Left cardiac atrium (tissue), 4 donors: ENCODE measurements around the gene RER1. TPM values are rescaled to one million over a fixed set of nuclear protein-coding genes. Genes with fewer than 3 reads are reported as not detected.

ENCODE experiments used
- ATAC-seq, 2 donors: fragments of 200-7000 bp; cut with Tn5 transposase; one replicate each; pipeline ENCODE4 v1.9.1; 2020; ENCODE audit warnings: mild to moderate bottlenecking in 2 of 2, moderate library complexity in 2 of 2
- DNase-seq: peaks from one replicate; pipeline ENCODE4 v3.0.0-alpha.2; 2020
- intact Hi-C, 2 donors: fragments of 100-400 bp; cut with DNase I; formaldehyde crosslinking; loops; one replicate each; pipeline versions ENCODE4 v1.14.1 to v1.15.1; 2022 to 2023
- total RNA-seq, 2 donors: library from RNA; stranded (reverse); fragmentation: NEBNext Ultra II Directional; extraction: Animal tissue kit (Norgen Biotek cat#: 25700); gene quantifications; one replicate each; pipeline ENCODE4 v1.2.1, GENCODE V29; 2021
- donor health status: DM: no; HTN: yes; CAD: no.
- donor health status: DM: no; HTN: yes; CAD: no; lungs with severe emphysema.
- donor health status: DM: yes; HTN: yes; CAD: no.
- donor health status: Dilated cardiomyopathy.

Gene RER1
- total RNA-seq, 2 donors from 2014 or later, result 96.2 to 105 TPM

DNA sequence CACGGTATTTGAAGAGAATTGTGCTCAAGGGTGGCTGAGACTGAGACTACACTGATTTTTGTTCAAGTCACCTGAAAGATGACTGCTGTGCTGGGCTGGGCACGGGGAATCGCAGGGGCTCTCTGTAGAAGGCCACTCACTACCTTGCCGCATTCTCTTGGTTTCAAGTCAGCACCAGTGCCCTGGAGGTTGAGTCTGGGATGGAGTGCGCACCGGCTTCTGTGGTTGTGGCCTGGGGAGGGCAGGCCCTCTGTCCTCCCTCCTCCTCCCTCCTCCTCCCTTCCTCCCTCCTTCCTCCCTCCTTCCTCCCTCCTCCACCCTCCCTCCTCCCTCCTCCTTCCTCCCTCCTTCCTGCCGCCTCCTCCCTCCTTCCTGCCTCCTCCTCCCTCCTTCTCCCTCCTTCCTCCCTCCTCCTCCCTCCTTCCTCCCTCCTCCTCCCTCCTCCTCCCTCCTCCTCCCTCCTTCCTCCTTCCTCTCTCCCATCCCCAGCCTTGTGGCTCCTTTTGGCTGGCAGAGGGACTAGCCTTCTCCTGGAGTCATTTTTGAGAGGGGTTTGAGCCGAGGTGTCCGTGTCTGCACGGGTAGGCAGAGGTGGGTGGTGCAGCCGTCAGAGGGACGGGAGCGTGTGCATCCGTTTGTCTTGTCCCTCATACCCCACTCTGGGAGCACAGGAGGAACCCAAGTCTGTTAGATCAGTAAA lies 9.5 kb downstream of the RER1 start:
- no peak for ATAC-seq

DNA sequence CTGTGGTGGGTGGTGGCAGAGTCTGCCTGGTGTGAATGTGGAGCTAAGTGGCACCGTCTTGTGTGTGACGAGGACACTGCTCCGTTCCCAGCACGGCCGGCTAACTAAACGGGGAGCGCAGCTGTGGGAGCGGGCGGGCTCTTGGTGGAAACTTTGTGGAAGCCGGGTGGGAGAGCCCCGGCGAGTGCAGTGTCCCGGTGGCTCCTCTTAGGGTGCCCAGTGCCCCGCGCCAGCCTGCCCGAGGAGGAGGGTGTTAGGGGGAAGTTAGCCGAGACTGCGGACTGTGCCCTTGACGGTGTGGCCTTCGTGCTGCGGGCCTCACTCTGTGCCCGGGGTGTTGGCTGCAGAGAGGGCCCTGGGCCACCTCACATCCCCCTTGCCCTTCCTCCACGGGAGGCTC lies 10.8 kb downstream of the RER1 start:
- DNase-seq (no peak), ATAC-seq (no peak)
- intact Hi-C loops, result no loop called here

More for the DNA sequence above, 9.5 kb downstream of the RER1 start:
- DNase-seq, result no peak
- intact Hi-C loops, result no loop called here

DNA sequence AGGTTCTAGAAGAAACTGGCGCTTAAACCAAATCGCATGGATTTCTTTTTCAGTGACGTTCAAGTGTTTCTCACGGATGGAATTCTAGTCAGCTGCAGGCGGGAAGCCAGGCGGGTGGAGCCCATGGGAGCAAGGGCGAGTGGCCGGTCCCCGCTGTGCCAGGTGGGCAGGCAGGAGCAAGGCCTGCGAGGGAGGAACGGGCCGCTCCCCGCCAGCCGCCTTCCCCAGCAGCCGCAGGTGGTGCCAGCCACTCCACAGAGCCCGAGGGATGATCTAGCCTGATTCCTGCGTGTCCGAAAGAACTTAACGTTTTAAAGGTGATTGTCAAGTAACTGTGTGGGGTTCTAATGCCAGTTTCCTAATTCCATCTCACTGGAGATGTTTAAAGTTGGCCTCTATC lies 11.6 kb downstream of the RER1 start:
- DNase-seq (no peak), ATAC-seq (no peak)
- intact Hi-C loops, result no loop called here

DNA sequence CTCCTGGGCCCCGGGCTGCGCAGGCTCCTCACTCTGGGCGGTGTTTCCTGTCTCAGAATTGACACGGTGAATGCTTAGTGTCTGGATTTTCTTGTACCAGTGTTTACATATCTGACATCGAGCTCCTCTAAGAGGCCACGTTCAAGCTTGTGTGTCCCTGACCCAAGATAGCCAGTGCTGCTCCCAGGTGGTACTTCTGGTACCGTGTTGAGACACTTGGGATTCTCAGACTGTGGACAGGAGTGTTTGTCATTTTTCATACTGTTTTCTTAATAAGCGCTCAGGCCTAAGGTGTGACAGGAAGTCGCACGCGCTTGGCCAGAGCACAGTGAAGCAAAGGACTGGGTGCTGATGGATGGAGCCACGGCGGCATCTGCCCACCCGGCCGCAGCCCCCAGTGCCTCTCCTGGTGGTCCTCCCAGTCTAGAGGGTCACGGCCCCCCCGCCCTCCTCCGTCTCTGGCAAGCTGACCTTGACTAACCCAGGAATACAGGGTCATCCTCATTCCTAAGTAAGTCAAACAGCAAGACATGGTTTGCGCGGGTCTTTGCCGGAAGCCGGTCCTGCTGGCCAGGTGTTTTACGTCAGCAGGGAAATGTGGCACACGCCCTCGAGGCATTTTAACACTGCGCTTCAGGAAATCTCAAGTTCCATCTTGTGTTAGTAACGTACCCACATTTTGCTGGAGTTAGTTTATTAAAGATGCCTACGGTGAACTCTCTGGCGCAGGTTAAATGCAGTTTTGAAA lies 12.7 kb downstream of the RER1 start:
- no peak for DNase-seq
- ATAC-seq, result no peak
- intact Hi-C loops, result no loop called here

DNA sequence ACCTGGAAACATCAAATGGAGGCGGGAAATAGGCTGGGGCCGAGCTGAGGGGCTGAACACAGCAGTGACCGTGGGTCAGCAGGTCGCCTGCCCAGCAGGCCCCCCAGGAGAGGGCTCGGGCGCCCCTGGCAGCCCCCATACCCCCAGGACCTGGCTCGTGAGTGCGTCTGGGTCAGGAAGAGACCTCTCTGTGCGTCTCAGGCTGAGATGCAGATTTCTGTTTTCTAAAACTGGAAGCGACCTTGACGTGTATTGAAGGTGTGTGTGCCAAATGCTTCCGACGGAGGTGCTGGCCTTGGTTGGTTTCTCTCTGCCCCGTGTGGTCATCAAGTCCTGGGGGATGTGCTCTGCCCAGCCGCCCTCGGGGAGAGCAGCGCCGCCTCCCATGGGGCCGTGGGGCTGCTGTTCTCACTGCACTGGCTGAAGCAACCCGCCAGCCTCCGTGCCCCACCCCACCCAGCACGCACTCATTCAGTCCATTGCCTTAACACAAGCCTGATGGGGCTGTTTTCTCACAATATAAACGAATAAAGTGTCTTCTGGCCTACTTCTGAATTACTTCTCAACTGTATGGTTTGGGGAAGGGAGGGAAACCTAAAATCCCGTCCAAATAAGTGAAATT lies 13.4 kb downstream of the RER1 start:
- DNase-seq (no peak), ATAC-seq (no peak)
- intact Hi-C loops, result no loop called here

DNA sequence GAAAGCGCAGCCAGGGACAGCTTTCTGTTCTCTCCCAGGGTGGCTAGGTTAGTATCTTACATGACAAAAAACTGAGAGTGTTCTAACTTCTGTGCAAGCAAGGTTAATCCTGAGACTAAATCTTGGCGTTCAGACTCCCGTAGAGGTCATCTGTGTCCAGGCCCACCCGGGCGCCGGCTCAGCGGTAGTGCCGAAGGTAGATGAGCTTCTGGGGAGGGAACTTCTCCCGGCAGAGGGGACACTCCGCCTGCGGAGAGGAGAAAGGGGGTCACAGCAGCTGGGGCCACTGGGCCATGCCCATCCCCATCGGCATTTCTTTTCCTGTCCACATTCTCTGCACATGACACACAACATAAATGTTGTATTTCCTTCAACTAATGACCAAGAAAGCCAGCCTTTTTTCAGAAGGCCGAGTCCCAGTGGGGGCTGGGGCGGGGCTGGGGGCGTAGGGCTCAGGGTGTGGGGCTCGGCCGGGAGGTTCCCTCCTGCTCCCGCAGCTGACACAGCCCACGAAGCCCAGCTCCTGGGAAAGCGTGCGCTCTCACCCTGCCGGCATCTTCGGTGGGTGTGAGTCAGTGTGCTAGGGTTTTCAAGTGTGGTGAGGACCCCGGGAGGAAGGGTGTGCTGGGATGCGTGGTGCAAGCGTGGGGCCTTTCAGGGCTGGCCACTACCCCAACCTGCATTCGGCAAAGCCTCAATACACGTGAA lies 14.1 kb downstream of the RER1 start:
- ATAC-seq (no peak), DNase-seq (no peak)
- intact Hi-C loops, result no loop called here

DNA sequence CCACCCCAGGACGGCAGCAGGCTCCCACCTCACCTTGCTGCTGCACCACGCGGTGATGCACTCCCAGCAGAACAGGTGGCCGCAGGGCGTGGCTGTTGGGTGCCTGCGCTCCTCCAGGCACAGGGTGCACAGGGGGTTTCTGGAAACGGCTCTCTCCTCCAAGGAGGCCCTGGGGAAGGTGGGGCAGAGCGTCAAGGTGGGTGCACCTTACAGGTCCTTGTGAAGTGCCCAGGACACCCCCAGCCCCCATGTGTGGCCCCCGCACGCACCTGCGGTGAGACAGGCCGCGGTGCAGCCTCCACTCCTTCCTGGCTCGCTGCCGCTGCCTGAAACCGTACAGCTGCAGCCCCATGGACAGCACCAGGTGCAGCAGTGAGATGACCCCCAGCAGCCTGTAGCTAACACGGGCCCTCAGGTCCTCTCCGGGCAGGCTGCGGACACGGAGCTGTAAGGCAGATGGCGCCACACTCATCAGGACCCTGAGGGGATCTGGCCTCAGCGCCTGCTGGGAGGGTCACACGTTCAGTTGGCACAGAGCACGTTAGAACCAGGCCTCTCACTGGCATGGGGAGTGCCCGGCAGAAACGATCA lies 14.9 kb downstream of the RER1 start:
- DNase-seq (no peak), ATAC-seq (peak in 1 of 2 donors; percentile 6)
- intact Hi-C loops, result no loop called here

DNA sequence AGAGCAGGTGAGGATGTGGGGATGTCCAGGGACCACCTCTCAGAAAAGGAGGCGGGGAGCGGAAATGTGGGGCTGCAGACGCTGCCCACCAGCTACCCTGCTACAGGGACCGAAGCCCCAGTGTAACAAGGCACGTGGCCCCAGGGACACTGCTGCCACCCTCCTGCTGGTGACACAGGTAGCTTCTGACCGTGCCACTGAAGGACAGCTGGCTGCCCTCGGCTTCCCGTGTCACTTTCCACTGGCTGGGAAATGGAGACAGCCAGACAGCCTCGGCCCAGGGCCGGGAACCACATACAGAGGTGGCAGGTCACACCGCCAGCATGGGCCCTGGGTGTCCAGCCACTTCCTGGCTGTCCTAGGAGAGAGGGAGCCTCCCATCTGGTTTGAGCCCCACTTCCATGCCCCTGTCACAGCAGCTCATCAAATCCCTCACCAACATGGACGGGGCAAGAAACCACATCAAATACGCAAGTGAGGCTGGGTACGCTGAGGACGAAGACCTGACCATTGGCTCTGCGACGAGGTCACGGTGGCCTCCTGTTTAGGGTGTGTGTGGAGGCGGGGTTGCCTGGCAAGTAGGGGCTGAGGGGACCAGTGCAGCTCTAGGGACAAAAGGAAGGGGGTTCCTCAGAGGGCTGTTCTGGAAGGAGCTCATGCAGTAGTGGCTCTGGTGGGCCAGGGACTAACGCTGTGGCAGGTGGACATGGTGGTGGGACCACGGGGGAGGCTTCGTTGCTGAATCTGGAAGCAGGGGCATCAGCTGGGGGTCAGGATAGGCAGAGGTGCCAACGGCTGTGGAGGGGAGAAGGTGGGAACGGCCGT lies 15.7 kb downstream of the RER1 start:
- DNase-seq, result no peak
- no peak for ATAC-seq
- intact Hi-C loops, result no loop called here

DNA sequence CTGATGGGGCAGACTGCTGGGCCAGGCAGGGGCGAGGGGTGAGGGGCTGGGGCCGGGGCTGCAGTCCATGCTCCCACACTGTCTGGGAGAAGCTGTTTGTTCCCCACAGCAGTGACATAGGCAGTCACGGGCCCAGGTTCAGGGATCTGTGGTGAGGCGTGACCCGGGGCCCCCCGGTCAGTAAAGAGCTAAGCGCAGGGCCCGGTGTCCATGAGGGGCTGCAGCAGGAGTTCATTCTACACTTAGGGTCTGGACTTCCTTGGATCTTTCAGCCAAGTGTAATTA lies 16.3 kb downstream of the RER1 start:
- ATAC-seq, result no peak

DNA sequence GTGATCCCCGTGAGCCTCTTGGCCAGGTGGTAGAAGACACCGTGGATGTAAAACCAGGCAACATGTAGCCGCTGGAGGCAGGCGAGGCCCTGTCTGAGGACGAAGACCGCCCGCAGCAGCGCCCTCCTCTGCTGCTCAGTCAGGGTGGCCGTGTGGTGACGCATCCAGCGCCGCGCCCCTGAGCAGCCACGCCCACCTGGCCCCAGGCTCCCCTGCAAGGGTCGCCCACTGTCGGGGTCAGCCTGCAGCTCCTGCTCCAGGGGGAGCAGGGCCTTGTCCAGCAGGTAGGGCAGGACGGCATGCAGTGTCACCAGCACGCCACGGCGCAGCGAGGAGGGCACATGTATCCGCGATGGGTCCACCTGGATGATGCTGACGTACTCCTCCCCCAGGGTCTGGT lies 16.8 kb downstream of the RER1 start:
- intact Hi-C loops, result no loop called here
- no peak for ATAC-seq
- DNase-seq, result no peak

More for the DNA sequence above, 16.3 kb downstream of the RER1 start:
- no peak for DNase-seq
- intact Hi-C loops, result no loop called here

DNA sequence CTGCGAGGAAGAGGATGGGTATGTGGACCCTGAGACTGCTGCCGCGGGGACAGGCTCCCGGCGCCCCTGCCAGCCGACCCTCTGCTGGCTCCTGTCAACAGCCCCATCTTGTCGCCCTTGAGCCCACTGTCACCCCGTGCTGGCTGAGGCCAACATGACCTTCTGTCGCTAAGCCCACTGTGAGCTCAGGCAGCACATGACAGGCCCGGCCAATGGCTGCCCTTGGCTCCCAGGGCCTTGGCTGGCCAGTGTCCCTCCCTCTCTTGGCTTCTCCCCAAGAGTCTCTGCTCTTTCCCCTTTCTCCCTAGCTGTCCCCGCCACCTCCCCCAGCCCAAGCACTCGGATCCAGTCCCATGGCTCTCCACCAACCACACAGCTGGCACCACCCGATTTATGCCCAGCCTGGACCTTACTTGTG lies 17.2 kb downstream of the RER1 start:
- intact Hi-C loops, result no loop called here
- DNase-seq (no peak), ATAC-seq (no peak)

DNA sequence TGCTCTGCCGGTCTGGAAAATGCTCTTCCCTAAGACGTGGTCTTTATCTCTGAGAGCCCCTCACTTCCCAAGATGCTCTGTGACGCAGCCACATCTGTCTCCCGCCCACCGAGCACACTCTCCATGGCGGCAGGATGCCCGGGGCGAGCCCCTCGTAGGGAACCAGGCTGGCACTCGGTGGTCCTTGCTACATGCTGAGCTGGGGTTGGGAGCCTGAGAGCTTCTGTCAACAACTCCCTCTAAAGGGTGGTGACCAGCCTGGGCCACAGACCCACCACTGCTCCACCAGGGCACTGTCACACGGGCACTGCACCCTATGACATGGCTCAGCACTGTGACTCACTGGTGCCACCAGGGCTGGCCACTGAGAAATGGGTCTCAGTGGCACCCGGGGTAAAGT lies 18.1 kb downstream of the RER1 start:
- no peak for ATAC-seq
- intact Hi-C loops, result loop anchor here in 1 of 2 donors (5.0 to 10.0 kb wide), 2 partner anchors 235 to 1013 kb away; no protein-coding TSS in a partner anchor
- DNase-seq, result no peak

DNA sequence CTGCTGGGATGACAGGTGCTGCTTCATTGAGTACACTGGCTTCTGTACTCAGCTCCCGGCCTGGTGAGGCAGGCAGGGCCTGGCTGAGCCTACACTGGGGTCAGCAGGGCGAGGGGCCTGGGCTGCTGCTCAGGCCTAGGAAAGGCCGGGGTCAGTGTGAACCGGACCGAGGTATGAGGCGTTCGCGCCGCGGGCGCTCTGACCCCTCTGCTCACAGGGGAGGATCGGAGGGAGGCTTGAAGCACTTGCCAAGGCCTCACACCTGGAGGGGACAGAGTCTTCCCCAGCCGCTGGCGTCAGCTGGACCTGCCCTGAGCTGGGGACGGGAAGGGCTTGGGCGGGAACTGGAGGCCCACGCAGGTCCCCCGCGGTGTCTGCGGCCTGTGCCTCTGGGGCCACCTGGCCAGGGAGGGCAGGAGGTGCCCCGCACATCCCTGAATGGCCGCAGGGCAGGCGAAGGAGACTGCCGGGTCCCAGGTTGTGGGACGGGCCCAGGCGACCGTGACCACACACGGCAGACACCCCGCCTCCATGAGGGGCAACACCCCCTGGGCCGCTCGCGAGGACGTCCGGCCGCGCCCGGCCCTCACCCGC lies 20.3 kb downstream of the RER1 start:
- no peak for DNase-seq
- ATAC-seq, result peak; percentile 20 to 26
- intact Hi-C loops, result loop anchor here in 1 of 2 donors (5.0 to 10.0 kb wide), 2 partner anchors 233 to 1010 kb away; no protein-coding TSS in a partner anchor

DNA sequence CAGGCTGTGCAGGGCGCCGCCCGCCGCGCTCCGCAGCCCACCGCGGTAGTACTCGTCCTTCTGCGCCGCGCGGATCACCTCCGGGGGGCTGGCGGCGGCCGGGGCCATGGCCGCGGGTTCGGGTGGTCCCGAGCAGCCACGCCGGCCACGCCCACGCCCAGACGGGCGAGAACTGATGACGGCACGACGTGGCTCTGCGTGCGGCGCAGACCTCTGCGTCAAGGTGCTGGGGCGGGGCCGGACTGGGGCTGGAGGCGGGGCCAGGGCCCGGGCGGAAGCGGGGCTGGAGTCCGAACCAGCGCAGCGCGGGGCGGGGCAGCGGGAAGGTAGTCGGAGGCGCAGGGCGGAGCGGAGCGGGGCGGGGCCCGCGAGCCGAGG lies 20.7 kb downstream of the RER1 start, which contains the start of gene PEX10:
Gene PEX10, minus strand, starts transcription at position 170 of the 378 bp plus-strand sequence. Its CDS starts 62 bp downstream, at position 108.
- intact Hi-C loops, result loop anchor here in 1 of 2 donors (5.0 to 10.0 kb wide), 2 partner anchors 232 to 1010 kb away; no protein-coding TSS in a partner anchor
- DNase-seq, result peak; percentile 98
- peak; percentile 96 to 97 for ATAC-seq

DNA sequence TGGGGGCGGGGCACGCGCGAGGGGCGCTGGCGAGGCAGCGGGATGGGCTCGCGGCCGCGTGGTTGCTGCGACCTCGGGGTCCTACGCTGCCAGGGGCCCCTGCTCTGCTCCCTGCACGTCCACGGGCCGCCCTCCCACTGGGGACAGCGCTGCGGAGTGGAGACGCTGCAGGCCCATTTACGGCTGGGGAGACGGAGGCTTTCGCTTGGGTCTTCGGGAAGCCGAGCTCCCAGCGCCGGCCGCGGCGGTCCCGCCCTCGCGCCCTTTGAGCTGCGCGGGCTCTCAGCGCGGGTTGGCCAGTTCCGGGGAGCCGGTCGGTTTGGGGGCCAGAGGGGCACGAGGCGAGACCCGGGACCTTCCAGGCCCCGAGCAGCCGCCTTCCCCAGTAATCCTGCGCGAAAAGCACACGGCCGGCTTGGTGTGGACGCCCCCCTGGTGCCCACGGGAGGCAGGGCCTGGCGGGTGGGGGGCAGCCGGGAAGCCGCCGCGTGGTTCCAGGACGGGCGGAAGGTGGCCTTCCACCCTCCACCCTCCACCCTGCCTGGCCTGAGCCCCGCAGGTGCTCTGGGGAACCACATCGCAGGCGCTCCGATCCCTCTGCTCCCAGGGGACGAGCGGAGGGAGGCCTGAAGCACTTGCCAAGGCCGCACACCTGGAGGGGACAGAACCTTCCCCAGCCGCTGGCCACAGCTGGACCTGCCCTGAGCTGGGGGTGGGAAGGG lies 21.3 kb downstream of the RER1 start:
- intact Hi-C loops, result loop anchor here in 1 of 2 donors (5.0 to 10.0 kb wide), 2 partner anchors 232 to 1009 kb away; no protein-coding TSS in a partner anchor
- no peak for DNase-seq
- ATAC-seq, result peak; percentile 47 to 50

DNA sequence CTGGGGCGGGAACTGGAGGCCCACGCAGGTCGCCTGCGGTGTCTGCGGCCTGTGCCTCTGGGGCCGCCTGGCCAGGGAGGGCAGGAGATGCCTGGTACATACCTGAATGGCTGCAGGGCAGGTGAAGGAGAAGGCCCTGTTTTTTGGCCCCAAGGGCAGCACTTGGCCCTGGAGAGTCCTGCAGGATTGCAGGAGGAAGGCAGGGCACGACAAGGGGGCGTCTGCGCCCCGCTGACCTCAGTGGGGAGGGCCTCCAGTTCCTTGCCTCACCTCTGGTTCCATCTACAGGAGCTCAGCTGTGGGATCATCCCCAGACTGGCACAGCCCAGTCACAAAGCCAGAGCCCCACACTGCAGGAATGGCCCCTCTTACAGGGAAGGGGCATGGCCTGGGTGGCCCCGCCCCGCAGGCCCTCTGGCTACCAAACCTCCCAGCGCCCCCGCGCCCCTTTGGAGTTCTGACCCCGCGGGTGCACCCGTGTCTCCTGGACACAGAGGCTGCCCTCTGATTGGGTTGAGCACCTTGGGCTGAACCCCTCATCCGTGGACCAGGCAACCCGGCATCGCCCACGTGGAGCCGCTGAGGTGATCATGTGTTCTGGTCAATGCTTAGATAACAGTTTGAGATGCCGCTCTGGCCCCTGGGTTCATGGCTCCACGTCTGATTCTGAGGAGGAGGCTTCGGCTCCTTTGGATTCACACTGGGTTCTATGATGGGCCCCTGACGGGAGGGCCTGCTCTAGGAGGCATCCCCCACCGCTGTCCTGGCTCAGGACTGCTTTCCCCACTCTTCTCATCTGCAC lies 22.1 kb downstream of the RER1 start:
- intact Hi-C loops, result loop anchor here (1.0 to 10.0 kb wide), 5 partner anchors 135 to 1009 kb away; no protein-coding TSS in a partner anchor
- ATAC-seq (no peak), DNase-seq (no peak)
